Measurements from ENCODE around the gene PPP1CB.
"Not testable (repeated sequence)": the region's sequence is repeated elsewhere in the genome, so short reads cannot be mapped to it uniquely, and the experiment has no call there.

The PPP1CB gene

GRCh38 chr2:28779001-28779400, 27.4 kb downstream of the PPP1CB start:
- ChIA-PET CTCF (no interaction called here), POLR2A (no interaction called here)
- no peak for TF ChIP-seq FOXA1 (IDR thresholded peaks at IDR 0.05)
- no peak for DNase-seq (ENCODE audit: extremely low spot score)

GRCh38 chr2:28780496-28780895, 28.9 kb downstream of the PPP1CB start:
- TF ChIP-seq LEF1 (IDR thresholded peaks at IDR 0.05; ENCODE audit: borderline replicate concordance) (no peak), ARNT (IDR thresholded peaks at IDR 0.05) (no peak), HDGF (IDR thresholded peaks at IDR 0.05; ENCODE audit: borderline replicate concordance) (no peak), PKNOX1 (IDR thresholded peaks at IDR 0.05) (no peak), CTBP1 (IDR thresholded peaks at IDR 0.05; ENCODE audit: borderline replicate concordance) (no peak), FOXM1 (IDR thresholded peaks at IDR 0.05; ENCODE audit: borderline replicate concordance) (no peak), SP1 (IDR thresholded peaks at IDR 0.05) (no peak), SUZ12 (IDR thresholded peaks at IDR 0.05) (no peak), L3MBTL2 (conservative IDR thresholded peaks at IDR 0.05) (no peak), TARDBP (IDR thresholded peaks at IDR 0.05) (no peak), ZNF384 (IDR thresholded peaks at IDR 0.05) (no peak), FOXK2 (IDR thresholded peaks at IDR 0.05) (no peak), NFRKB (IDR thresholded peaks at IDR 0.05) (no peak), ELF4 (IDR thresholded peaks at IDR 0.05) (no peak), BHLHE40 (IDR thresholded peaks at IDR 0.05; ENCODE audit: borderline replicate concordance) (no peak), FOXA1 (IDR thresholded peaks at IDR 0.05) (no peak)

GRCh38 chr2:28782423-28782822, 30.8 kb downstream of the PPP1CB start:
- TF ChIP-seq L3MBTL2 (conservative IDR thresholded peaks at IDR 0.05) (no peak), FOXA1 (IDR thresholded peaks at IDR 0.05) (no peak), NFRKB (IDR thresholded peaks at IDR 0.05) (no peak), SUZ12 (IDR thresholded peaks at IDR 0.05) (no peak), HDGF (IDR thresholded peaks at IDR 0.05; ENCODE audit: borderline replicate concordance) (no peak), LEF1 (IDR thresholded peaks at IDR 0.05; ENCODE audit: borderline replicate concordance) (no peak), BHLHE40 (IDR thresholded peaks at IDR 0.05; ENCODE audit: borderline replicate concordance) (no peak), PKNOX1 (IDR thresholded peaks at IDR 0.05) (no peak), FOXK2 (IDR thresholded peaks at IDR 0.05) (no peak), FOXM1 (IDR thresholded peaks at IDR 0.05; ENCODE audit: borderline replicate concordance) (no peak), CTBP1 (IDR thresholded peaks at IDR 0.05; ENCODE audit: borderline replicate concordance) (no peak), ARNT (IDR thresholded peaks at IDR 0.05) (no peak), TARDBP (IDR thresholded peaks at IDR 0.05) (no peak), SP1 (IDR thresholded peaks at IDR 0.05) (no peak), ZNF384 (IDR thresholded peaks at IDR 0.05) (no peak), ELF4 (IDR thresholded peaks at IDR 0.05) (no peak)
- DNase-seq (ENCODE audit: extremely low spot score), result no peak
- ChIA-PET CTCF (no interaction called here), POLR2A (no interaction called here)

More at GRCh38 chr2:28780496-28780895, 28.9 kb downstream of the PPP1CB start:
- ChIA-PET CTCF (no interaction called here), POLR2A (no interaction called here)
- DNase-seq (ENCODE audit: extremely low spot score), result no peak

- CTCF ChIA-PET, result interaction anchor here (0.6 kb wide), 1 partner anchor 219 kb away, joined by 6 read pairs; no protein-coding TSS in a partner anchor
- POLR2A ChIA-PET; DNase-seq (ENCODE audit: extremely low spot score): not testable (repeated sequence)
These were observed 32.9 kb downstream of the PPP1CB start for GRCh38 chr2:28784570-28784969.

GRCh38 chr2:28796620-28797019, 45.0 kb downstream of the PPP1CB start:
- CTCF ChIA-PET, result no interaction called here
- POLR2A ChIA-PET, result no interaction called here
- TF ChIP-seq BHLHE40 (IDR thresholded peaks at IDR 0.05; ENCODE audit: borderline replicate concordance) (no peak), SUZ12 (IDR thresholded peaks at IDR 0.05) (no peak), HDGF (IDR thresholded peaks at IDR 0.05; ENCODE audit: borderline replicate concordance) (no peak)
- DNase-seq (ENCODE audit: extremely low spot score), result no peak

GRCh38 chr2:28801726-28802125, 50.1 kb downstream of the PPP1CB start:
- ChIA-PET CTCF (interaction anchor here (0.8 kb wide), 1 partner anchor 235 kb away, joined by 5 read pairs; no protein-coding TSS in a partner anchor), POLR2A (no interaction called here)
- DNase-seq (ENCODE audit: extremely low spot score), result no peak
- TF ChIP-seq SP1 (IDR thresholded peaks at IDR 0.05), result no peak
- no peak for TF ChIP-seq PKNOX1 (IDR thresholded peaks at IDR 0.05)
- TF ChIP-seq FOXM1 (IDR thresholded peaks at IDR 0.05; ENCODE audit: borderline replicate concordance), result no peak
- no peak for TF ChIP-seq BHLHE40 (IDR thresholded peaks at IDR 0.05; ENCODE audit: borderline replicate concordance)
- TF ChIP-seq FOXA1 (IDR thresholded peaks at IDR 0.05), result no peak
- TF ChIP-seq ZNF384 (IDR thresholded peaks at IDR 0.05), result no peak
- no peak for TF ChIP-seq HDGF (IDR thresholded peaks at IDR 0.05; ENCODE audit: borderline replicate concordance)
- no peak for TF ChIP-seq FOXK2 (IDR thresholded peaks at IDR 0.05)
- TF ChIP-seq LEF1 (IDR thresholded peaks at IDR 0.05; ENCODE audit: borderline replicate concordance), result no peak
- no peak for TF ChIP-seq ARNT (IDR thresholded peaks at IDR 0.05)

GRCh38 chr2:28802975-28803429, 51.4 kb downstream of the PPP1CB start:
- DNase-seq (ENCODE audit: extremely low spot score), result no peak
- CTCF ChIA-PET, result interaction anchor here (0.6 kb wide), 1 partner anchor 8 kb away, joined by 3 read pairs; no protein-coding TSS in a partner anchor
- TF ChIP-seq HDGF (IDR thresholded peaks at IDR 0.05; ENCODE audit: borderline replicate concordance) (no peak), TARDBP (IDR thresholded peaks at IDR 0.05) (no peak), FOXA1 (IDR thresholded peaks at IDR 0.05) (no peak), L3MBTL2 (conservative IDR thresholded peaks at IDR 0.05) (no peak), FOXK2 (IDR thresholded peaks at IDR 0.05) (no peak), SP1 (IDR thresholded peaks at IDR 0.05) (no peak), PKNOX1 (IDR thresholded peaks at IDR 0.05) (no peak), ZNF384 (IDR thresholded peaks at IDR 0.05) (no peak)
- POLR2A ChIA-PET, result no interaction called here
